ENCODE measurements around the gene CERKL. TPM values are rescaled to one million over a fixed set of nuclear protein-coding genes. Genes with fewer than 3 reads are reported as not detected.

Gene CERKL
- total and polyA plus RNA-seq, 2 of the 13 experiments (the other 11 are each of a cell fraction or from before 2014, with no cell fraction given) = not detected

GRCh38 chr2:181558371-181558770 lies 98.5 kb downstream of the CERKL start:
- no TSS peak for BruUV-seq (replicated peaks)
- H3K27me3 ChIP-seq (ENCODE audit: control insufficient read depth in 1 of 2, insufficient read depth in 2 of 2, low read length in 2 of 2) = no peaks in the 10 kb centered on the region
- 2% methylated on average over 2 of the region's 2 CpGs for WGBS (ENCODE audit: low lambda C conversion rate)
- FAIRE-seq (no peak), ATAC-seq (no peak), DNase-seq (ENCODE audit: low spot score) (no peak)
- CTCF ChIA-PET (ENCODE audit: low intra/inter-chr PET ratio, low total read pairs) = no interaction called here
- H3K9me3 ChIP-seq (ENCODE audit: low read length) = no peaks in the 10 kb centered on the region
- H3K9ac ChIP-seq (ENCODE audit: insufficient read depth, low read depth, low read length) = no peak overlapping the region
- H3K4me2 ChIP-seq (ENCODE audit: low read depth, low read length) = no peak overlapping the region
- H3K4me3 ChIP-seq (replicated peaks in 1 of 3; ENCODE audit: insufficient read depth in 1 of 3, low read depth in 2 of 3, low read length in 3 of 3) = no peak overlapping the region
- in situ Hi-C loops (cut with HindIII; ENCODE audit: extremely low pct_ligation_motif_present, low pct_unique_long_range_greater_than_20kb) = no loop called here
- no peaks in the 10 kb centered on the region for H3K4me1 ChIP-seq (ENCODE audit: insufficient read depth, low read length)
- intact Hi-C loops (cut with micrococcal nuclease; ENCODE audit: unreplicated experiment) = no loop called here
- H4K20me1 ChIP-seq (ENCODE audit: insufficient read depth, low read length) = no peaks in the 10 kb centered on the region
- POLR2A ChIA-PET = no interaction called here
- no peak overlapping the region for H2AFZ ChIP-seq (ENCODE audit: low read length)
- no peak overlapping the region for H3K27ac ChIP-seq (ENCODE audit: extremely low read length, insufficient read depth, low read length)
- H3K36me3 ChIP-seq (replicated peaks in 1 of 2; ENCODE audit: control insufficient read depth in 1 of 2, insufficient read depth in 2 of 2, low read length in 2 of 2) = no peaks in the 10 kb centered on the region
- no peaks in the 10 kb centered on the region for H3K79me2 ChIP-seq (ENCODE audit: insufficient read depth, low read length)
- TF ChIP-seq THYN1 (CRISPR knock-in tag; IDR thresholded peaks at IDR 0.05; ENCODE audit: borderline replicate concordance, low read depth) = no peak
- no peak for TF ChIP-seq KDM1A (CRISPR knock-in tag; IDR thresholded peaks at IDR 0.05)
- TF ChIP-seq, protein P1, sequence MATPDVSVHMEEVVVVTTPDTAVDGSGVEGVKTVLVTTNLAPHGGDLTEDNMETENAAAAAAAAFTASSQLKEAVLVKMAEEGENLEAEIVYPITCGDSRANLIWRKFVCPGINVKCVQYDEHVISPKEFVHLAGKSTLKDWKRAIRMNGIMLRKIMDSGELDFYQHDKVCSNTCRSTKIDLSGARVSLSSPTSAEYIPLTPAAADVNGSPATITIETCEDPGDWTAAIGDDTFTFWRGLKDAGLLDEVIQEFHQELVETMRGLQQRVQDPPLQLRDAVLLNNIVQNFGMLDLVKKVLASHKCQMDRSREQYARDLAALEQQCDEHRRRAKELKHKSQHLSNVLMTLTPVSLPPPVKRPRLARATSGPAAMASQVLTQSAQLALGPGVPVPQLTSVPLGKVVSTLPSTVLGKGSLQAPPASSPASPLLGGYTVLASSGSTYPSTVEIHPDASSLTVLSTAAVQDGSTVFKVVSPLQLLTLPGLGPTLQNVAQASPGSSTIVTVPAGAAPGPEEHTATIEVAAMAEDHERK (CRISPR knock-in tag; IDR thresholded peaks at IDR 0.05; ENCODE audit: low read depth) = no peak
- TF ChIP-seq TOE1 (CRISPR knock-in tag; IDR thresholded peaks at IDR 0.05) = no peak
- no peak for TF ChIP-seq SNAPC5 (CRISPR knock-in tag; IDR thresholded peaks at IDR 0.05; ENCODE audit: borderline replicate concordance)
- TF ChIP-seq TRIM22 (IDR thresholded peaks at IDR 0.05) = no peak
- TF ChIP-seq, protein P2, sequence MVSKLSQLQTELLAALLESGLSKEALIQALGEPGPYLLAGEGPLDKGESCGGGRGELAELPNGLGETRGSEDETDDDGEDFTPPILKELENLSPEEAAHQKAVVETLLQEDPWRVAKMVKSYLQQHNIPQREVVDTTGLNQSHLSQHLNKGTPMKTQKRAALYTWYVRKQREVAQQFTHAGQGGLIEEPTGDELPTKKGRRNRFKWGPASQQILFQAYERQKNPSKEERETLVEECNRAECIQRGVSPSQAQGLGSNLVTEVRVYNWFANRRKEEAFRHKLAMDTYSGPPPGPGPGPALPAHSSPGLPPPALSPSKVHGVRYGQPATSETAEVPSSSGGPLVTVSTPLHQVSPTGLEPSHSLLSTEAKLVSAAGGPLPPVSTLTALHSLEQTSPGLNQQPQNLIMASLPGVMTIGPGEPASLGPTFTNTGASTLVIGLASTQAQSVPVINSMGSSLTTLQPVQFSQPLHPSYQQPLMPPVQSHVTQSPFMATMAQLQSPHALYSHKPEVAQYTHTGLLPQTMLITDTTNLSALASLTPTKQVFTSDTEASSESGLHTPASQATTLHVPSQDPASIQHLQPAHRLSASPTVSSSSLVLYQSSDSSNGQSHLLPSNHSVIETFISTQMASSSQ (IDR thresholded peaks at IDR 0.05; ENCODE audit: low read depth) = no peak
- TF ChIP-seq, protein P2 (CRISPR knock-in tag; IDR thresholded peaks at IDR 0.05; ENCODE audit: borderline replicate concordance) = no peak
- TF ChIP-seq ZNF574 (CRISPR knock-in tag; IDR thresholded peaks at IDR 0.05) = no peak
- TF ChIP-seq PHF5A (CRISPR knock-in tag; IDR thresholded peaks at IDR 0.05; ENCODE audit: low read depth, unreplicated experiment) = no peak
- TF ChIP-seq CENPBD1 (CRISPR knock-in tag; IDR thresholded peaks at IDR 0.05; ENCODE audit: borderline replicate concordance, low read depth) = no peak
- TF ChIP-seq, protein P3, sequence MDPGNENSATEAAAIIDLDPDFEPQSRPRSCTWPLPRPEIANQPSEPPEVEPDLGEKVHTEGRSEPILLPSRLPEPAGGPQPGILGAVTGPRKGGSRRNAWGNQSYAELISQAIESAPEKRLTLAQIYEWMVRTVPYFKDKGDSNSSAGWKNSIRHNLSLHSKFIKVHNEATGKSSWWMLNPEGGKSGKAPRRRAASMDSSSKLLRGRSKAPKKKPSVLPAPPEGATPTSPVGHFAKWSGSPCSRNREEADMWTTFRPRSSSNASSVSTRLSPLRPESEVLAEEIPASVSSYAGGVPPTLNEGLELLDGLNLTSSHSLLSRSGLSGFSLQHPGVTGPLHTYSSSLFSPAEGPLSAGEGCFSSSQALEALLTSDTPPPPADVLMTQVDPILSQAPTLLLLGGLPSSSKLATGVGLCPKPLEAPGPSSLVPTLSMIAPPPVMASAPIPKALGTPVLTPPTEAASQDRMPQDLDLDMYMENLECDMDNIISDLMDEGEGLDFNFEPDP (CRISPR knock-in tag; conservative IDR thresholded peaks at IDR 0.05) = no peak
